Left ventricle myocardium superior (tissue), 1 donor: ENCODE data around the gene HHIPL1. TPM values are rescaled to one million over a fixed set of nuclear protein-coding genes. Genes with fewer than 3 reads are reported as not detected.
A peak's percentile ranks its signal among the peaks of the same experiment; 100 is the strongest.

ENCODE experiments used
- ATAC-seq: fragments of 200-7000 bp; cut with Tn5 transposase; one replicate; pipeline ENCODE4 v1.9.1; 2020; ENCODE audit warnings: mild to moderate bottlenecking, moderate library complexity
- DNase-seq: peaks from one replicate; pipeline ENCODE4 v3.0.0-alpha.2; 2020
- intact Hi-C: fragments of 100-400 bp; cut with micrococcal nuclease; formaldehyde crosslinking; loops from one replicate; pipeline ENCODE4 v1.11.0; 2022
- total RNA-seq: library from RNA; stranded (reverse); fragmentation: NEBNext Ultra II Directional; extraction: Animal tissue kit (Norgen Biotek cat#: 25700); gene quantifications from one replicate; pipeline ENCODE4 v1.2.1, GENCODE V29; 2021
- donor health status: DM: no; HTN: yes; CAD: no; lungs with severe emphysema.

The HHIPL1 gene
- total RNA-seq, 1 donor from 2014 or later = 1.5 TPM

- intact Hi-C loops = loop anchor here (5.0 kb wide), 1 partner anchor 201 kb away; no protein-coding TSS in a partner anchor
- DNase-seq (no peak), ATAC-seq (no peak)
These were observed 36.3 kb downstream of the HHIPL1 start for GRCh38 chr14:99681101-99681831.

- ATAC-seq (no peak), DNase-seq (no peak)
- intact Hi-C loops = loop anchor here (5.0 kb wide), 1 partner anchor 201 kb away; no protein-coding TSS in a partner anchor
These were observed 36.9 kb downstream of the HHIPL1 start for GRCh38 chr14:99681832-99682148.

GRCh38 chr14:99682809-99683618 lies 38.1 kb downstream of the HHIPL1 start:
- DNase-seq = peak; percentile 91
- intact Hi-C loops = loop anchor here (5.0 kb wide), 1 partner anchor 199 kb away; no protein-coding TSS in a partner anchor
- ATAC-seq = peak; percentile 65

GRCh38 chr14:99683619-99684409 lies 38.9 kb downstream of the HHIPL1 start, which contains the start of gene CYP46A1:
TSS of gene CYP46A1 (plus strand) at chr14:99684298. CDS start at chr14:99684418, 120 bp downstream.
- ATAC-seq = peak; percentile 95
- intact Hi-C loops = loop anchor here (5.0 kb wide), 1 partner anchor 198 kb away; no protein-coding TSS in a partner anchor
- peak; percentile 100 for DNase-seq

GRCh38 chr14:99684410-99684934 lies 39.5 kb downstream of the HHIPL1 start:
- DNase-seq (no peak), ATAC-seq (no peak)
- intact Hi-C loops = loop anchor here (5.0 kb wide), 1 partner anchor 198 kb away; no protein-coding TSS in a partner anchor

GRCh38 chr14:99685151-99685591 lies 40.2 kb downstream of the HHIPL1 start:
- no peak for DNase-seq
- ATAC-seq = no peak
- intact Hi-C loops = no loop called here

GRCh38 chr14:99685596-99685995 lies 40.7 kb downstream of the HHIPL1 start:
- ATAC-seq = no peak
- intact Hi-C loops = no loop called here
- no peak for DNase-seq

- intact Hi-C loops = no loop called here
- ATAC-seq (no peak), DNase-seq (no peak)
These were observed 41.8 kb downstream of the HHIPL1 start for GRCh38 chr14:99686557-99687283.

GRCh38 chr14:99687284-99688209 lies 42.6 kb downstream of the HHIPL1 start:
- intact Hi-C loops = no loop called here
- ATAC-seq (no peak), DNase-seq (no peak)

GRCh38 chr14:99688210-99688581 lies 43.3 kb downstream of the HHIPL1 start:
- DNase-seq (no peak), ATAC-seq (no peak)
- intact Hi-C loops = no loop called here

- DNase-seq (no peak), ATAC-seq (no peak)
- intact Hi-C loops = no loop called here
These were observed 43.7 kb downstream of the HHIPL1 start for GRCh38 chr14:99688629-99689028.

GRCh38 chr14:99689266-99690236 lies 44.6 kb downstream of the HHIPL1 start:
- ATAC-seq = no peak
- DNase-seq = no peak
- intact Hi-C loops = no loop called here

GRCh38 chr14:99690636-99691035 lies 45.7 kb downstream of the HHIPL1 start:
- intact Hi-C loops = no loop called here
- DNase-seq = no peak

GRCh38 chr14:99691111-99691885 lies 46.4 kb downstream of the HHIPL1 start:
- DNase-seq (no peak), ATAC-seq (no peak)
- intact Hi-C loops = no loop called here

More at GRCh38 chr14:99690636-99691035, 45.7 kb downstream of the HHIPL1 start:
- ATAC-seq = no peak

- intact Hi-C loops = no loop called here
- no peak for DNase-seq
- no peak for ATAC-seq
These were observed 49.0 kb downstream of the HHIPL1 start for GRCh38 chr14:99693918-99694317.

GRCh38 chr14:99696929-99697328 lies 52.0 kb downstream of the HHIPL1 start:
- intact Hi-C loops = no loop called here
- DNase-seq = no peak
- ATAC-seq = no peak
